ENCODE results near the gene KRT23.

DNA sequence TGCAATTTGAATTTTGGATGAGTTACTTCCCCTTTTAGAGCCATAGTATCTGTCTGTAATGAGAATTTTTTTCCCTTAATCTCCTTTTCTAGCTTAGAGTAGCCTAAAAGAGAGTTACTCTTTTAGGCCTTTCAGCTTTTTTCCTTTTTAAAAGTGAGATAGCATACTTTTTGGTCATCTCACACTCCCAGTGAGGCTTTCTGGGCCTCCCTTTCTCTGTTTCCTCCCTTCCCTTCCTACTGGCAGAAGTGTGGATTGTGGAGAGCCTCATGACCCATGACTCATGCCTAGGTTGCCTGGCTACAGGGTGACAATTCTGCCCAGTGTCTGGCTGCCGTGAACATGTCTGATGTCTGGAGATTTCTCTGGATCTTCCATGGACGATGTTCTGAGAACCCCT, 15.2 kb downstream of the KRT23 start:
- TF ChIP-seq, protein P1, sequence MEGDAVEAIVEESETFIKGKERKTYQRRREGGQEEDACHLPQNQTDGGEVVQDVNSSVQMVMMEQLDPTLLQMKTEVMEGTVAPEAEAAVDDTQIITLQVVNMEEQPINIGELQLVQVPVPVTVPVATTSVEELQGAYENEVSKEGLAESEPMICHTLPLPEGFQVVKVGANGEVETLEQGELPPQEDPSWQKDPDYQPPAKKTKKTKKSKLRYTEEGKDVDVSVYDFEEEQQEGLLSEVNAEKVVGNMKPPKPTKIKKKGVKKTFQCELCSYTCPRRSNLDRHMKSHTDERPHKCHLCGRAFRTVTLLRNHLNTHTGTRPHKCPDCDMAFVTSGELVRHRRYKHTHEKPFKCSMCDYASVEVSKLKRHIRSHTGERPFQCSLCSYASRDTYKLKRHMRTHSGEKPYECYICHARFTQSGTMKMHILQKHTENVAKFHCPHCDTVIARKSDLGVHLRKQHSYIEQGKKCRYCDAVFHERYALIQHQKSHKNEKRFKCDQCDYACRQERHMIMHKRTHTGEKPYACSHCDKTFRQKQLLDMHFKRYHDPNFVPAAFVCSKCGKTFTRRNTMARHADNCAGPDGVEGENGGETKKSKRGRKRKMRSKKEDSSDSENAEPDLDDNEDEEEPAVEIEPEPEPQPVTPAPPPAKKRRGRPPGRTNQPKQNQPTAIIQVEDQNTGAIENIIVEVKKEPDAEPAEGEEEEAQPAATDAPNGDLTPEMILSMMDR (conservative IDR thresholded peaks at IDR 0.05): no peak
- TF ChIP-seq EZH2 (IDR thresholded peaks at IDR 0.05; ENCODE audit: low read depth): no peak
